Suprapubic skin (tissue), 3 donors: ENCODE results near the gene ANKRD11.

Source experiments
- EP300 ChIP-seq: sonication (generic); formaldehyde crosslinking; IDR thresholded peaks from one replicate; pipeline ENCODE4 v1.6.1; 2017; ENCODE audit warnings: antibody characterized with exemption
- TF ChIP-seq, protein P1 (sequence below), 2 donors: fragments of 200-600 bp in 1 of 2; fragments of 450-650 bp in 1 of 2; sonication (generic) in 1 of 2; IDR thresholded peaks; one replicate each; pipeline ENCODE4 v1.5.1; 2016 to 2019; ENCODE audit warnings: antibody characterized with exemption in 2 of 2, mild to moderate bottlenecking in 1 of 2, moderate library complexity in 1 of 2

DNA sequence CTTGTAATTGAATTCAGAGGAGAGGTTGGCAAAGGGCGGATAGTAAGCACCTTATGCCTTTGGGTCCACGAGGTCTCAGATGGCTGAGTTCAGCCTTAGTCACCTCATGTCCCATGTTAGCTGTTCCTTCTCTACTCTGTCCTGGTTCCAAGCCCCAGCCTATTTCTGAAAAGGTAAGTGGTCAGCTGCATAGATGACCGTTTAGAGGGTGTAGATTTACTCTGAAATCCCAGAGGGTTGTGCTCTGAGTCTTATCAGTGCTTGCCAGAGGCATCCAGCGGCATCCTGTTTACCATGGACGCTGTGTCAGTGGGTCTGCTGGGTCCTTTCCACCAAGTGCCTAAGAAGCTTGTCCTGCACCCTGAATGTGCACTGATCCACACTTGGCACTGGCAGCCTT, 271.0 kb downstream of the ANKRD11 start:
- TF ChIP-seq, protein P1, sequence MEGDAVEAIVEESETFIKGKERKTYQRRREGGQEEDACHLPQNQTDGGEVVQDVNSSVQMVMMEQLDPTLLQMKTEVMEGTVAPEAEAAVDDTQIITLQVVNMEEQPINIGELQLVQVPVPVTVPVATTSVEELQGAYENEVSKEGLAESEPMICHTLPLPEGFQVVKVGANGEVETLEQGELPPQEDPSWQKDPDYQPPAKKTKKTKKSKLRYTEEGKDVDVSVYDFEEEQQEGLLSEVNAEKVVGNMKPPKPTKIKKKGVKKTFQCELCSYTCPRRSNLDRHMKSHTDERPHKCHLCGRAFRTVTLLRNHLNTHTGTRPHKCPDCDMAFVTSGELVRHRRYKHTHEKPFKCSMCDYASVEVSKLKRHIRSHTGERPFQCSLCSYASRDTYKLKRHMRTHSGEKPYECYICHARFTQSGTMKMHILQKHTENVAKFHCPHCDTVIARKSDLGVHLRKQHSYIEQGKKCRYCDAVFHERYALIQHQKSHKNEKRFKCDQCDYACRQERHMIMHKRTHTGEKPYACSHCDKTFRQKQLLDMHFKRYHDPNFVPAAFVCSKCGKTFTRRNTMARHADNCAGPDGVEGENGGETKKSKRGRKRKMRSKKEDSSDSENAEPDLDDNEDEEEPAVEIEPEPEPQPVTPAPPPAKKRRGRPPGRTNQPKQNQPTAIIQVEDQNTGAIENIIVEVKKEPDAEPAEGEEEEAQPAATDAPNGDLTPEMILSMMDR (IDR thresholded peaks at IDR 0.05), result no peak
- TF ChIP-seq EP300, result no peak
